Frontal cortex (tissue), 4 donors: ENCODE results near the gene EPB41L2. TPM values are rescaled to one million over a fixed set of nuclear protein-coding genes. Genes with fewer than 3 reads are reported as not detected.
"Not testable (repeated sequence)": the region's sequence is repeated elsewhere in the genome, so short reads cannot be mapped to it uniquely, and the experiment has no call there.

ENCODE experiments used
- DNase-seq, 2 donors: peaks; one replicate each; pipeline ENCODE4 v3.0.0; 2012; ENCODE audit warnings: low spot score in 2 of 2
- FAIRE-seq: peaks from 2 replicates; lab custom pipeline; 2012; peaks lifted over from hg19 to GRCh38; lab: Jason Lieb, UNC
- total RNA-seq: library from RNA; depleted of rRNA; stranded (reverse); fragments of >200 nt; gene quantifications from one replicate; pipeline ENCODE4 v1.2.3, GENCODE V29; 2014
- donor health status: control.
- donor health status: control.
- donor health status: control.

EPB41L2 gene
- total RNA-seq, 1 donor from 2014 or later, result 30.2 TPM

- DNase-seq, result no peak
- FAIRE-seq, result no peak
Observed at GRCh38 chr6:131038597-131039344, 24.3 kb downstream of the EPB41L2 start.

GRCh38 chr6:131037194-131037897 lies 25.7 kb downstream of the EPB41L2 start:
- FAIRE-seq, result no peak
- DNase-seq, result no peak

DNA sequence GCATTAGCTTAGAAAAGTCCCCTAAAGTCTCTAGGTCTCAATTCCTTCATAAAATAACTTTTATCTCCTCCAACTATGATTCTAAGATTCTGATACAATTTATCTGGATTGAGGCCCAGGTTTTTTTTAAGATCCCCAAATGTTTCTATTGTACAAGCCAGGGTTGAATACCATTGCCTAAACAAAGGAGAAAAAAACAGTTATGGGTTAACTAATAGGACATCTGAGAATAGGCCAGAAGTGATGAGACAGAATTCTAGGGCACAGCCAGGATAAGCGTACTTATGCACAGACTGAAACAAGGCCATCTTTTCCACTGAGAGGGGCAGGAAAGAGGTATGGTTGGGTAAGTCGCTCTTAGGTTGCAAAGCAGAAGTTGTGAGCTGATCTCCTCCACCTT lies 26.4 kb downstream of the EPB41L2 start:
- DNase-seq, result no peak
- no peak for FAIRE-seq

DNA sequence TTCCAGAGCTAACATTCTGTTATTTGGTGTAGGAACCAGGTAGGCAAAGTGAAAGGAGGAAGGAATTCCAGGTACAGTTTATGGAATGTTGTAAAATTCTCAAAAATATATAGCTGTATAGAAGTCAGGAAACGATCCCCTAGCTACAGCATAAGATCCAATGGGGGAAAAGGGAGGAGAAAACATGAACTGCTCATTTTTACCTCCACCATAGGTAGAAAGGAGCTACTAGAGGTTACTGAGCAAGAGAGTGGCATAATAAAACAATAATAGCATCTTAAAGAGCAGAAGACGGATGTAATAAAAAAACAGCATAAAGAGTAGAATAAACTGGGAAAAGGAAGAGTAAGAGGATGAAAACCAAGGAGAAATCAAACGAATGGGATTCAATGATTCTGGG lies 26.9 kb downstream of the EPB41L2 start:
- no peak for FAIRE-seq

DNA sequence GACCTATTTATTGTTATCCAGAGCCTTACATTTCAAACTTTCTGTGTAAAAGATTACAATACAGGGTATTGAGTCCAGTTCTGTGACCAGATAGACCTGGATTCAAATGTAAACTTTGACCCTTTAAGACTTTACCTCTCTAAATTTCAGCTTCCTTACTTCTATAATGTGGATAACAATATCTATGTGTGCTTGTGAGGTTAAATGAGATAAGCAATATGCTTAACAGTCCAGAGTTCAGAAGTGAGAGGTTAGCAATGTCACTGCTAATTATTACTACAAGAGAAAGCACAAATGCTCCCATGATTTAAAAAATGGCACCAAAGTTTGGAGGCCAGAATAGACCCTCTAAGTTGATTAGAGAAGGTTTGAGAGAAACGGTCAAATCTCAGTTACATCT lies 27.5 kb downstream of the EPB41L2 start:
- DNase-seq, result no peak
- no peak for FAIRE-seq

More for the DNA sequence above, 26.9 kb downstream of the EPB41L2 start:
- no peak for DNase-seq

DNA sequence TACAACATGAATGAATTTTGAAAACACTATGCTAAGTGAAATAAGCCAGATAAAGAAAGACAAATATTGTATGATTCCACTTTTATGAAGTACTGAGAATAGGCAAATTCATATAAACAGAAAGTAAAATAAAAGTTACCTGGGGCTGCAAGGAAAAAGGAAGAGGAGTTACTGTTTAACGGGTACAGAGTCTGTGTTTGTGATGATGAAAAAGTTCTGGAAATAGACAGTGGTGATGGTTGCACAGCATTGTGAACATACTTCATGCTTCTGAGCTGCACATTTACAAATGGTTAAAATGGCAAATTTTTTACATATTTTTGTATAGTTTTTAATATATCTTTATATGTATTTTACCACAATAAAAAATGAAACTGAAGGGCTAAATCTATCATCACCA lies 29.4 kb downstream of the EPB41L2 start:
- no peak for DNase-seq
- no peak for FAIRE-seq

- no peak for DNase-seq
Observed at GRCh38 chr6:131029626-131030297, 33.3 kb downstream of the EPB41L2 start.

DNA sequence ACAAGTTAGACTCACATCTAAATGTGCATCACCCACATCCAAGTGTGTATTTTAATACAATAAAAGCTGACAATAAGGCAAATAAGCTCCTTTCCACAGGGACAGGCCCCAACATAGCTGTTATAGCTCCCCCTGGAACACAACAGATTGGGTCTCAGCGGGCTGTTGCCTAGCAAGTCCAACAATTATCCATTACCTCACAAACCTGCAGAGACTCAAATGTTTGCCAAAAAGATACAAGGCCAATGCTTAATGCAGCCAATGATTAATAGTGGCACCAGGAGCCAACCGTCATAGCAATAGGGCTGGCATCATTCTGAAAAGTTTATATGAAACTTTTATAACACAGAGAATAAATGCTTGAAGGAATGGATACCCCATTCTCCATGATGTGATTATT lies 35.7 kb downstream of the EPB41L2 start:
- no peak for FAIRE-seq
- no peak for DNase-seq

More at GRCh38 chr6:131029626-131030297, 33.3 kb downstream of the EPB41L2 start:
- no peak for FAIRE-seq

- FAIRE-seq, result no peak
Observed at GRCh38 chr6:131026243-131026642, 36.8 kb downstream of the EPB41L2 start.

GRCh38 chr6:131024565-131024964 lies 38.5 kb downstream of the EPB41L2 start:
- DNase-seq, result no peak
- FAIRE-seq, result no peak

More at GRCh38 chr6:131026243-131026642, 36.8 kb downstream of the EPB41L2 start:
- no peak for DNase-seq

DNA sequence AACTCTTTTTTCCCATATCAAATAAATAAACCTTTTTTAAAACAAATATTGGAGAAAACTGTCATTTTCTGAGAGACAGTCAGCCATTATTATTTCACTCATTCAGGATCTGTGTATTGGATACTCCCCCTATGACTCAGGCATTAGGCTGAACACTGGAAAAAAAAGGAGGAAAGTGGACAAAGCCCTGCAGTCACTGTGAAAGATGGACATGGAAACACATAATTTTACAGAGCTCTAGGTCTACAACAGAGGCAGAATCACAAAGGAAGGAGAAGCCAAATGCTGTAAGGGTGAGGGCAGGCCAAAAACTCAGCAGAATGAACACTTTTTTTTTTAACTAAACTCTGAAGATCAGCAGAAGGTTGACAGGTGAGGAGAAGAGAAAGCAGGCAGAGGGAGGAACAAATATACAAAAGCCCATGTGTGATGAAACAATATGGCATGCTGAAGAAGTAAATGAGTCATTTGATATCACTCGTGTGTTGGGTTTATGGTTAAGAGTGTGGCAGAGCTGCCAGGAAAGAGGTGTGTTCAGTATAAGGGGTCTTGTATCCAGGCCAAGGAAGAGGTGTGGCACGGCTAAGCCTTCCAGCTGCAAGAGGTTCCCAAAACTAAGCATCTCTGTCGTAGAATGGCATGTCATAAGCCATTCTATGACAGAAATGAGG lies 39.1 kb downstream of the EPB41L2 start:
- FAIRE-seq (no peak), DNase-seq (no peak)

DNA sequence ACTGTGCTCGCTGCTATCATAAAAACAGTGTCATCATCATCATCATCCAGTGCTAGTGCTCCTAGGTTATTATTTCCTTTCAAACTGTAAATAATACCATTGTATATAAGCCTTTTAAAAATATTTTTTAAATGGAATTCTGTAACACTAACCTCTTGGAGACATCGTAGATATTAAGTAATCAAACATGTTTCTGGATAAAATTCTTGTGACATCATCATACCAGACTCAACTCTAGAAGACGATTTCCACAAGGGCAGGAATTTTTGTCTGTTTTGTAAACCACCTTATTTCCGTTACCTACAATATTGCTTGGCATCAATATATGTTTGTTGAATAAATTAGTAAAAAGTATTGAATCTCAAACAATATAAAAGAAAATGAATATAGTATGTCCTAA lies 40.4 kb downstream of the EPB41L2 start:
- FAIRE-seq (no peak), DNase-seq (no peak)

GRCh38 chr6:131017962-131018361 lies 45.1 kb downstream of the EPB41L2 start:
- FAIRE-seq (no peak), DNase-seq (no peak)

DNA sequence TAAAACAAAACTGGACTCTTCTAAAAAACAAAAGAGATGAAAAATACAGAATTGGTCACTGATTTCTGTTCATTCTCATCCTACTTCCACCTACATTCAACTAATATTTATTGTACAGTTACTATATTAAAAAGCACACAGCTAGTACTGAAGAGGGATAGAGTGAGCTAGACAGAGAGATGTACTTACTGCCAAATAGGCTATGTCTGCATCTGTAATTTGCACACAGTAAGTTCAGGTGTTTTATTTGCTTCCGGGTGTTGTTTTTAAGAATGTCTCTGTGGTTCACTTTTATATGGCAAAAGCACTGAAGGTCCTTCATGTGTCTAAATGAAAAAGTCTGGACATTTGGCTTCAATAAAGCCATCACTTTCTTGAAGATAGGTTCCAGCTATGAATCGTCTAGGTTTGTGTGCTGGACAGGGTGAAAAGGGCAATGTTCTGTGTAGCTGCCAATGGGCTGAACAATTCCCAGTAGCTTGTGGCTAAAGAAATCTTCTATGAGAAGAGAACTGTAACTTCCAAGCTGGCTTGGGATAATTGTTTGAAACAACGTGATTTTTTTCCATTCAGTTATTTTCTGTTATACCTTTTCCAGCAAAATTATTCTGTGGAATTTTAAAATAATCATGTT lies 47.3 kb downstream of the EPB41L2 start:
- peak; percentile 37 for FAIRE-seq

DNA sequence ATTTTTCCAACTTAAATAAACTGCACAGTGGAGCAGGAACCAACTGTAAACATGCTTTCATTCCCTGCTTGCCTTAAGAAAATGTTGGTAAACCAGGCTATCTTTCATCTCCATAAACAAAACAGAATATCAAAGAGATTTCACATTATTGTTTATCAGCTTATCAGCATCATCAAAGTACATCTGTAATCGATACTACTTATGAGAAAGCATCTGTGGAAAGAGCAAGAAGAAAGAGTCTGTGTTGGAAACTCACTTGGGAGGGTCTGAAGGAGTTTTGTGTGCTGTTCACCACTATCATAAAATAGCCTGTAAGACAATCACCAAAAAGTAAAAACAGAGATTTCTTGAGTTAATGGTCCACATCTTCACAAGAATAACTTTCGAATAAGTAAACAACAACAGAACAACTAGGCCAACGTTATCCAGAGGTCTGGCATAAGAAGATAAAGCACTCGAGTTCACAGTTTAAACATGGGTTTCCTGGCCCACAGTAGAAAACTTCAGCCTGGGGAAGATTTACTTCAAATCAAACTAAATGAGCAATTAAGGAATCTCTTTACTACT lies 47.9 kb downstream of the EPB41L2 start:
- FAIRE-seq (no peak), DNase-seq (no peak)

More for the DNA sequence above, 47.3 kb downstream of the EPB41L2 start:
- DNase-seq, result no peak

GRCh38 chr6:131014080-131014776 lies 48.8 kb downstream of the EPB41L2 start:
- no peak for FAIRE-seq
- no peak for DNase-seq

DNA sequence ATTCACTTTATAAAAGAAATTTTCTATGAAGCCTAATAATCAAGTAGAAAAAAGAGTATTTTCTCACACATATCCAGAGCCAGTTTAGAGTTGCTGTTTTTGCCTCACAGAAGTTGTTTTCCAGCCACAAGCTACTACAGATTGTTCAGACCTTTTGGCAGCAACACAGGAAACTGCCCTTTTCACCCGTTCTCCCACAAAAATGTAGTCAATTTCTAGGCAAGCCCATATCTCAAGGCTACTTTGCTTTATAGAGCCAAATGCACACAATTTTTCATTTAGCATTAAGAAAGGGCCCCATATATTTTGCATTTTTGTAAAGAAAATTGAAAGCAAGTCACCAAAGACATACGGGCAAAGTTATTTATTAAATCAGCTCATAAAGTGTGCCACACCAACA lies 49.5 kb downstream of the EPB41L2 start:
- no peak for FAIRE-seq
- DNase-seq, result no peak

DNA sequence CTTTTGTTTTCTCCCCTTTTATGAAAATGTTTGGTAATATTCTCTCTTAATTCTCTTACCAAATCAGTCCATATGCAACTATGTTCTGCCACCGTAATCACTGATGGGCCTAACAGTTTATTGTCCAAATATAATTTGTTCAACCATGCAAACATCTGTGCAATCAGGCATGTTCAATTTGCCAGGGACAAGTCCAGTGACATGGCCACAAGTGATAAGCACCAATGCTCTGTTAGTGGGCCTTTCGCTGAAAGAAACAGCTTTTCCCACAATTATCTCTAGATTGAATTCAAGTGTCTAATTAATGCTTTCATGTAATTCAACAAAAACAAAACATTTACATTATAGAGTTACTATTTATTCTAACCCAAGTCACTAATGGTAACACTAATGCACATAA lies 53.3 kb downstream of the EPB41L2 start:
- no peak for FAIRE-seq
- DNase-seq, result no peak

DNA sequence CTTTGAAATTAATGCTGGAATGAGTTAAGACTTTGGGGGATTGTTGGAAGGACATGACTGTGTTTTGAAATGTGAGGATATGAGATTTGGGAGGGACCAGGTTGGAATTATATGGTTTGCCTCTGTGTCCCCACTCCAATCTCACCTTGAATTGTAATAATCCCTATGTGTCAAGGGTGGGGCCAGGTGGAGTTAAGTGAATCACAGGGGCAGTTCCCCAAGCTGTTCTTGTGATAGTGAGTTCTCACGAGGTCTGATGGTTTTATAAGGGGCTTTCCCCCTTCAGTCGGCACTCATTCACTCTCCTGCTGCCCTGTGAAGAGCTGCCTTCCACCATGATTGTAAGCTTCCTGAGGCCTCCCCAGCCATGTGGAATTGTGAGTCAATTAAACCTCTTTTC lies 54.1 kb downstream of the EPB41L2 start:
- not testable (repeated sequence) for FAIRE-seq, DNase-seq
